ENCODE measurements around the gene PIK3R5.

PIK3R5 gene

GRCh38 chr17:8912084-8912981, 53.2 kb downstream of the PIK3R5 start:
- Mint-ChIP-seq H3K36me3 (ENCODE audit: low read depth) (peaks cover 31% of the 10 kb centered on the region), H3K9me3 (no peaks in the 10 kb centered on the region), H3K4me3 (no peak overlapping the region), H3K27ac (no peak overlapping the region), H3K4me1 (peaks cover 39% of the 10 kb centered on the region), H3K27me3 (no peaks in the 10 kb centered on the region)
- DNase-seq (no peak), ATAC-seq (no peak)

DNA sequence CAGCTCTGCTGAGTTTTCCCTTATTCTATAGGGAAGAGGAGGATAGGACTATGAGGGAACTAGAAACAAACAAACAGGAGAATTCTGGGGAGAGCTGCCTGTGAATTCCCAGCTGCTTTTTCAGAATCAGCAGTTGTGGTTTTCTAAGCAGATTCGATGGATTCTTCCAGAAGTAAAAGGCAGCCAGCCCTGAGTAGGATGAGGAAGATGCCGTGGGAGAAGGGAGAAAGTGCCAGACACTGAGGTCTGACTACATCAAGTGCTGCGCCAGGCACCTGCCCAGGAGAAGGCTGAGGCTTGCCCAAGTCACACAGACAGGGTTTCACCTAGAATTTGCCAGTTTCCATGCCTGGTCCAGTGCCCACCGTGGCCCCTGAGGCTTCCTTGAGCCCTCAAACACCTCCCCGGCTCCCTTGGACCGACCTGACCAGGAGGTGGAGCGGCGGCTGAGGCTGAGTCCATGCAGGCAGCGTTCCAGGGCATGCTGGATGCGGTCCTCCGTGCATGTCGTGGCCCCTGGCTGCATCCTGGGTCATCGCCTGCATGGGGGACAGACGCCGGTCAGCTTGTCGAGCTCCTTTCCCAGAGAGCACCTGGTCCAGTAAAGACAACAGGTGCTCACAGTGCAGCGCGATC, 54.4 kb downstream of the PIK3R5 start:
- no peak overlapping the region for H3K27ac Mint-ChIP-seq
- peaks cover 25% of the 10 kb centered on the region for H3K36me3 Mint-ChIP-seq (ENCODE audit: low read depth)
- no peak for ATAC-seq
- H3K4me3 Mint-ChIP-seq: no peak overlapping the region
- H3K9me3 Mint-ChIP-seq: no peaks in the 10 kb centered on the region
- no peaks in the 10 kb centered on the region for H3K27me3 Mint-ChIP-seq
- peaks cover 28% of the 10 kb centered on the region for H3K4me1 Mint-ChIP-seq
- no peak for DNase-seq

GRCh38 chr17:8909586-8910270, 55.8 kb downstream of the PIK3R5 start:
- H3K27me3 Mint-ChIP-seq: no peaks in the 10 kb centered on the region
- peaks cover 28% of the 10 kb centered on the region for H3K36me3 Mint-ChIP-seq (ENCODE audit: low read depth)
- H3K27ac Mint-ChIP-seq: no peak overlapping the region
- no peak for DNase-seq
- H3K4me3 Mint-ChIP-seq: no peak overlapping the region
- H3K9me3 Mint-ChIP-seq: no peaks in the 10 kb centered on the region
- ATAC-seq: no peak
- H3K4me1 Mint-ChIP-seq: peaks cover 21% of the 10 kb centered on the region

DNA sequence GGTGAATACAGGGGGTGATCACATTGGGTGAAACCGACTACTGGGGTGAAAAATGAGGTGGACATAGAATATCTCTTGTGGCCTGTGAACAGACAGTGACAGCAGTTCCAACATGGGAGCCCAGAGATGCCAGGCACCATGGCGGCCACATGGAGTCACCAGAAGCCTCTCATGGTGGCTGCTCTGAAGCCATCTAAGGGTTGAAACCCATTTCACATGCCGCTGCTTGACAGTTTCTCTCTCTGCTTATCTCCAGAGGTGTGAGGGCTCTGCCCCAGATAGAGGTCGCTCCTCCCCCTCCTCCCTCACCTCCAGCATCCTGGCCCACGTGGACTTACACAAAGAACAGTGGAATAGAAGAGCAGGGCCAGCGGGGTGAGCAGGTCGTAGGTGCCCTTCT, 60.2 kb downstream of the PIK3R5 start:
- DNase-seq (no peak), ATAC-seq (no peak)
- H3K4me3 Mint-ChIP-seq: no peak overlapping the region
- H3K4me1 Mint-ChIP-seq: peaks cover 29% of the 10 kb centered on the region
- H3K27ac Mint-ChIP-seq: peak overlapping the region; percentile 78
- H3K36me3 Mint-ChIP-seq (ENCODE audit: low read depth): peaks cover 48% of the 10 kb centered on the region
- H3K9me3 Mint-ChIP-seq: no peaks in the 10 kb centered on the region
- no peaks in the 10 kb centered on the region for H3K27me3 Mint-ChIP-seq

GRCh38 chr17:8904686-8905085, 60.8 kb downstream of the PIK3R5 start:
- Mint-ChIP-seq H3K4me1 (peaks cover 33% of the 10 kb centered on the region), H3K27me3 (no peaks in the 10 kb centered on the region), H3K36me3 (ENCODE audit: low read depth) (peaks cover 51% of the 10 kb centered on the region), H3K27ac (no peak overlapping the region), H3K4me3 (no peak overlapping the region), H3K9me3 (no peaks in the 10 kb centered on the region)
- ATAC-seq (no peak), DNase-seq (no peak)

- no peak for DNase-seq
- Mint-ChIP-seq H3K4me1 (peaks cover 37% of the 10 kb centered on the region), H3K27me3 (no peaks in the 10 kb centered on the region), H3K36me3 (ENCODE audit: low read depth) (peaks cover 52% of the 10 kb centered on the region), H3K4me3 (no peak overlapping the region), H3K27ac (no peak overlapping the region), H3K9me3 (no peaks in the 10 kb centered on the region)
- no peak for ATAC-seq
Measured at GRCh38 chr17:8904201-8904600, 61.3 kb downstream of the PIK3R5 start.

GRCh38 chr17:8900626-8901585, 64.6 kb downstream of the PIK3R5 start:
- no peaks in the 10 kb centered on the region for H3K9me3 Mint-ChIP-seq
- no peak for ATAC-seq
- no peak for DNase-seq
- H3K4me3 Mint-ChIP-seq: no peak overlapping the region
- peaks cover 63% of the 10 kb centered on the region for H3K36me3 Mint-ChIP-seq (ENCODE audit: low read depth)
- no peaks in the 10 kb centered on the region for H3K27me3 Mint-ChIP-seq
- H3K27ac Mint-ChIP-seq: peak overlapping the region; percentile 62
- peaks cover 65% of the 10 kb centered on the region for H3K4me1 Mint-ChIP-seq

DNA sequence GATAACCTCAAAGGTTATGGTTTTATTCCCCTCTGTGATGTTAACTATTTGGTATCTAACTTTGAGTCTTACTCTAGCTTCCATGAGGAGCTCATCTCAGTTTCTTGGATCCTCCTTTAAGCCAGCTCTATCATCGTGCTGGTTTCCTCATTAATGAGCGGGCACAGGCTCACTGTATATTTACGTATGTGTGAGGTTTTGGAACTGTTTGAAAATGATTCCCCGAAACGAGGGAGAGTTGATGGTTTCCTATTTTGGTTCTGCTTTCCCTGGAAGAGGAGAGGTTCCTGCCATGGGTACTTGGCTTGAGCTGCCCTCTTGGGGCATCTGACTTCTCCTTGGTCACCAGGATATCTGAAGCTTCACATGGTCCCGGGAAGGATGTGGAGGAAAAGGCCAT, 65.3 kb downstream of the PIK3R5 start:
- no peaks in the 10 kb centered on the region for H3K27me3 Mint-ChIP-seq
- H3K4me3 Mint-ChIP-seq: peak overlapping the region; percentile 37
- peaks cover 66% of the 10 kb centered on the region for H3K36me3 Mint-ChIP-seq (ENCODE audit: low read depth)
- no peak for ATAC-seq
- no peak for DNase-seq
- H3K27ac Mint-ChIP-seq: peak overlapping the region; percentile 62
- H3K9me3 Mint-ChIP-seq: no peaks in the 10 kb centered on the region
- H3K4me1 Mint-ChIP-seq: peaks cover 69% of the 10 kb centered on the region

DNA sequence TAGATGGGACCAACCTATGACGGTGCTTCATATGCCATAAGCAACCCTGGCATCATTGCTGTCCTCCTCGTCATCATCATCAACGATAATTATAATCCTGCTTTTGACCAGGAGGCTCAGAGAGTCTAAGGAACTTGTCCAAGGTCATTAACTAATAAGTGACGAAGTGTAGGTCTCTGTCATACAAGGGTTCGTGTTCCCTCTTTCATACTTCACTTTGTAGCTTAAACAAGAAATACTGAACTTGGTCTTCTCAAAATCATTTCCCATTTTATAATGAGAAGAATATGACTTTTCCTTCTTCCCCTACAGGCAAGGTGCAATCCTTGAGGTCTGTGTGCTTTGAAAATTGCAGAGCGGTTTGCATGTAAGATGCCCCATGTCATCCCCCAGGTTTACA, 66.9 kb downstream of the PIK3R5 start:
- no peaks in the 10 kb centered on the region for H3K9me3 Mint-ChIP-seq

GRCh38 chr17:8898126-8898525, 67.4 kb downstream of the PIK3R5 start:
- Mint-ChIP-seq H3K9me3 (no peaks in the 10 kb centered on the region), H3K27me3 (no peaks in the 10 kb centered on the region), H3K27ac (peak overlapping the region; percentile 83), H3K36me3 (ENCODE audit: low read depth) (peaks cover 54% of the 10 kb centered on the region), H3K4me1 (peaks cover 79% of the 10 kb centered on the region), H3K4me3 (no peak overlapping the region)
- DNase-seq: no peak
- ATAC-seq: no peak

More for the DNA sequence above, 66.9 kb downstream of the PIK3R5 start:
- peaks cover 77% of the 10 kb centered on the region for H3K4me1 Mint-ChIP-seq
- H3K27me3 Mint-ChIP-seq: no peaks in the 10 kb centered on the region
- H3K36me3 Mint-ChIP-seq (ENCODE audit: low read depth): peaks cover 54% of the 10 kb centered on the region
- H3K27ac Mint-ChIP-seq: peak overlapping the region; percentile 83
- peak overlapping the region; percentile 44 for H3K4me3 Mint-ChIP-seq
- ATAC-seq (no peak), DNase-seq (no peak)

DNA sequence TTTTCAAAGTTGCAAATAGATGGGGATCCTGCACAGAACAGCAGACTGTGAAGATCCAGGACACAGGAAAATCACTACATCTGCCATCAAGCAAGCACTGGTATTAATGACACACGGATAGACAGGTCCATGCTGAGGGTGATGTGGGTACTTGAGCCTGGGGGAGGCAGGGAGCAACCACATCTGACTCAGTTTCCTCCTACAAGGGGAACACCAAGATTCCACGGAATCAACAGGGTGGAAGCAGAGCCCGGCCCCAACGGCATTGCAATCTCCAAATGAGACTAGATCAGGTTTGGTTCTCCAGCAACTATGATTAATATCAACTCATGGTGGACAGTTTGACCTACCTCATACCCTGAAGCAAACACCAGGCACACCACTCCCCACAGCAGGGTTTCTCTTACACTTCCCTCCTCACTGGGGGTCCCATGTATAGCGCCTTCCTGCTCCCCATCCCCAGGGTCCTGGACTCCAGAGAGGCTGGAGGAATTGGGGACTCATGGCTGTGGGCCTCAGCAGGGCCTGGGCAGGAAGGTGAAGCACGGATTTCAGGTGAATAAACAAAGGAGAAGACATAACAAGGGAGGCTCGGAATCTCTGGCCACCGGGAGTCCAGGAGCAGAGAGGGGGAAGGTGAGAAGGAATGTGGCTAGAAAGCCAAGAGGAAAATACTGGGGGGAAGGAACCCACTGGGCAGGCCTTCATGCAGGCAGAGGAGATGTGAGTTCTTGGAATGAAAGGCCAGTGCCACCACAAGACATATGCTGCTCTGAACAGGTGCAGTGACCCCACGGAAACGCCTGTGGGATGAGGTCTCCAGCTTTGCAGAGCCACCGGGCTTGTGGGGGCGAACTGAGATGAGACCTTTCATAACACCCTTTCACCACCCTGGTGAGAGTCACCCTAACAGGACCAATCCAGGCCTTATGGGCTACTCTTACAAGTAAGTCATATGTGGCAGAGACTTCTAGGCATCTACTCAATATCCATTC, 68.6 kb downstream of the PIK3R5 start:
- peaks cover 56% of the 10 kb centered on the region for H3K36me3 Mint-ChIP-seq (ENCODE audit: low read depth)
- DNase-seq: no peak
- no peak overlapping the region for H3K4me3 Mint-ChIP-seq
- ATAC-seq: no peak
- H3K27me3 Mint-ChIP-seq: no peaks in the 10 kb centered on the region
- no peak overlapping the region for H3K27ac Mint-ChIP-seq
- H3K9me3 Mint-ChIP-seq: no peaks in the 10 kb centered on the region
- peaks cover 86% of the 10 kb centered on the region for H3K4me1 Mint-ChIP-seq

DNA sequence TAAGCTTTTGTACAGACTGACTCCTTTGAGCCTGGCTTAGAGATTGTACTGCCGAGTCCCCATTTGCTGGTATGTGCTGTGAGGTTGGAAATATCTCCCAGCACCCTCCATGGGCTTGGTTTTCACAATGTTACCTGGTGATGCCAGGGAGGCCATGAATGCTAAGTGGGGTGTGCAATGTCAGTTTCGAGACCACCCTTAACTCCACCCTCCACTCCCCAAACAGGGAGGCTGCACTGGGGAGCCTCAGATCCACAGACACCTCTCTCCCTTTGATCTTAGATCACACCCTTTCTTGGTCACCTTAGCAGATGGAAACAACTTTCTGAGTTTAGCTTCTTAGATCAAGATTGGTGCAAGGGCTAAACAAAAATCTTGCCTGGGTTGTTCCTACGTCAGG, 69.4 kb downstream of the PIK3R5 start:
- Mint-ChIP-seq H3K9me3 (no peaks in the 10 kb centered on the region), H3K27me3 (no peaks in the 10 kb centered on the region), H3K4me1 (peaks cover 79% of the 10 kb centered on the region), H3K4me3 (no peak overlapping the region), H3K27ac (no peak overlapping the region), H3K36me3 (ENCODE audit: low read depth) (peaks cover 50% of the 10 kb centered on the region)
- ATAC-seq (no peak), DNase-seq (no peak)
